HCT116 (cell line): Measurements from ENCODE around the gene EBI3. TPM values are rescaled to one million over a fixed set of nuclear protein-coding genes. Genes with fewer than 3 reads are reported as not detected.

Experiments
- ATAC-seq: fragments of 200-7000 bp; cut with Tn5 transposase; 2 replicates; pipeline ENCODE4 v1.9.1; 2020; ENCODE audit warnings: mild to moderate bottlenecking, moderate library complexity
- BruUV-seq: library from RNA; stranded (reverse); fragments of 400-500 nt; replicated peaks from 2 replicates; lab custom pipeline; 2021; lab: Mats Ljungman, UMichigan
- CTCF ChIA-PET: fragments of 300-600 bp; sonication (Branson Sonifier 250); formaldehyde crosslinking; loops from one replicate; lab custom pipeline; 2021; ENCODE audit warnings: antibody characterized with exemption; lab: Charles Lee
- POLR2A ChIA-PET: fragments of 300-600, 350-600 bp; sonication (Branson Sonifier 250); formaldehyde crosslinking; loops from one replicate; lab custom pipeline; 2021; ENCODE audit warnings: antibody characterized with exemption; lab: Charles Lee
- RAD21 ChIA-PET, 2 experiments: fragments of 300-600 bp; sonication (Branson Sonifier 250); formaldehyde crosslinking; loops; one replicate each; lab custom pipeline; 2023; ENCODE audit warnings: low total read pairs in 2 of 2; ENCODE audit not compliant: uncharacterized antibody in 2 of 2, unreplicated experiment in 2 of 2, low non-redundant PET in 1 of 2; lab: Charles Lee
- DNase-seq: peaks from one replicate; pipeline ENCODE4 v3.0.0-alpha.2; 2010; ENCODE audit warnings: low read depth, low spot score
- H2AFZ ChIP-seq: fragments of 200-600 bp; shearing (Covaris generic), sonication (generic); 2 replicates; pipeline ENCODE4 v1.6.1; 2017; ENCODE audit warnings: low read depth, mixed run types, mixed read lengths, antibody characterized with exemption, low read length; ENCODE audit not compliant: poor library complexity, severe bottlenecking
- H3K27ac ChIP-seq: 2 replicates; pipeline ENCODE4 v1.5.1; 2012; ENCODE audit warnings: low read depth, low read length
- H3K27me3 ChIP-seq: fragments of 200-600 bp; sonication (generic); 2 replicates; pipeline ENCODE4 v1.6.1; 2016; ENCODE audit warnings: mixed run types, low read length, mixed read lengths; ENCODE audit not compliant: insufficient read depth
- H3K36me3 ChIP-seq, 2 experiments: fragments of 200-500 bp in 1 of 2; fragments of 200-600 bp in 1 of 2; sonication (Bioruptor generic) in 1 of 2; sonication (generic) in 1 of 2; 2 replicates each; pipeline versions ENCODE4 v1.5.1 to v1.6.1; 2014 to 2016; ENCODE audit warnings: low read length in 2 of 2, inconsistent platforms in 1 of 2, mixed read lengths in 1 of 2, mixed run types in 1 of 2; ENCODE audit not compliant: insufficient read depth in 2 of 2, control insufficient read depth in 1 of 2
- H3K4me1 ChIP-seq, 2 experiments: fragments of 200-600 bp in 1 of 2; sonication (generic) in 1 of 2; 2 replicates each; pipeline versions ENCODE4 v1.5.1 to v1.6.1; 2012 to 2017; ENCODE audit warnings: low read length in 2 of 2, inconsistent platforms in 1 of 2, mild to moderate bottlenecking in 1 of 2, mixed read lengths in 1 of 2, mixed run types in 1 of 2, moderate library complexity in 1 of 2; ENCODE audit not compliant: insufficient read depth in 2 of 2, control insufficient read depth in 1 of 2
- H3K4me2 ChIP-seq: fragments of 200-600 bp; sonication (generic); 2 replicates; pipeline ENCODE4 v1.6.1; 2017; ENCODE audit warnings: mixed run types, low read length, mixed read lengths
- H3K4me3 ChIP-seq, 2 experiments: fragments of 200-600 bp in 1 of 2; sonication (generic) in 1 of 2; replicated peaks in 1 of 2; 2 replicates each; pipeline ENCODE4 v1.5.1; 2011 to 2016; ENCODE audit warnings: low read length in 2 of 2, control low read depth in 1 of 2, low read depth in 1 of 2, mild to moderate bottlenecking in 1 of 2, mixed read lengths in 1 of 2, mixed run types in 1 of 2
- H3K79me2 ChIP-seq: fragments of 200-600 bp; sonication (generic); 2 replicates; pipeline ENCODE4 v1.6.1; 2017; ENCODE audit warnings: mild to moderate bottlenecking, mixed run types, low read length, moderate library complexity, mixed read lengths; ENCODE audit not compliant: insufficient read depth
- H3K9ac ChIP-seq: fragments of 200-600 bp; sonication (generic); 2 replicates; pipeline ENCODE4 v1.6.1; 2016; ENCODE audit warnings: low read length, mixed read lengths
- H3K9me2 ChIP-seq: fragments of 200-600 bp; sonication (generic), shearing (Covaris generic); 2 replicates; pipeline ENCODE4 v1.6.1; 2017; ENCODE audit warnings: mixed run types, mild to moderate bottlenecking, moderate library complexity; ENCODE audit not compliant: insufficient read depth
- H3K9me3 ChIP-seq, 2 experiments: fragments of 200-500 bp in 1 of 2; fragments of 200-600 bp in 1 of 2; sonication (Bioruptor generic) in 1 of 2; sonication (generic) in 1 of 2; 2 replicates each; pipeline ENCODE4 v1.6.1; 2014 to 2017; ENCODE audit warnings: low read length in 2 of 2, mixed read lengths in 2 of 2, inconsistent platforms in 1 of 2, low read depth in 1 of 2, mild to moderate bottlenecking in 1 of 2, mixed run types in 1 of 2, moderate library complexity in 1 of 2; ENCODE audit not compliant: control insufficient read depth in 1 of 2, insufficient read depth in 1 of 2
- H4K20me1 ChIP-seq: fragments of 200-600 bp; sonication (generic), shearing (Covaris generic); 2 replicates; pipeline ENCODE4 v1.6.1; 2017; ENCODE audit warnings: mixed run types, mild to moderate bottlenecking, moderate library complexity; ENCODE audit not compliant: insufficient read depth
- CBX3 ChIP-seq: IDR thresholded peaks from 2 replicates; pipeline ENCODE4 v1.6.1; 2012; ENCODE audit warnings: low read depth
- CEBPB ChIP-seq: IDR thresholded peaks from 2 replicates; pipeline ENCODE4 v1.6.1; 2012; ENCODE audit warnings: low read depth
- EGR1 ChIP-seq: IDR thresholded peaks from 2 replicates; pipeline ENCODE4 v1.6.1; 2012; ENCODE audit warnings: low read depth
- ELF1 ChIP-seq: IDR thresholded peaks from 2 replicates; pipeline ENCODE4 v1.6.1; 2012; ENCODE audit warnings: low read depth, borderline replicate concordance
- FOSL1 ChIP-seq: IDR thresholded peaks from 2 replicates; pipeline ENCODE4 v1.6.1; 2012; ENCODE audit warnings: low read depth
- JUND ChIP-seq: IDR thresholded peaks from 2 replicates; pipeline ENCODE4 v1.6.1; 2012
- POLR2A ChIP-seq: IDR thresholded peaks from 2 replicates; pipeline ENCODE4 v1.7.0; 2011; ENCODE audit warnings: borderline replicate concordance; ENCODE audit not compliant: insufficient read depth, insufficient read length; ENCODE audit errors: extremely low read depth
- POLR2AphosphoS5 ChIP-seq: IDR thresholded peaks from 2 replicates; pipeline ENCODE4 v1.6.1; 2011; ENCODE audit warnings: mild to moderate bottlenecking, low read depth, low read length, moderate library complexity
- RAD21 ChIP-seq: IDR thresholded peaks from 2 replicates; pipeline ENCODE4 v1.6.1; 2012; ENCODE audit warnings: low read depth, mild to moderate bottlenecking
- SRF ChIP-seq: IDR thresholded peaks from 2 replicates; pipeline ENCODE4 v1.6.1; 2012; ENCODE audit warnings: low read depth
- TCF7L2 ChIP-seq: IDR thresholded peaks from 2 replicates; pipeline ENCODE4 v1.7.0; 2011; ENCODE audit warnings: borderline replicate concordance, inconsistent platforms; ENCODE audit not compliant: insufficient read depth, insufficient read length; ENCODE audit errors: extremely low read depth
- ZFX ChIP-seq: fragments of 450-650 bp; IDR thresholded peaks from 2 replicates; pipeline ENCODE4 v1.6.1; 2017
- intact Hi-C: fragments of 100-400 bp; cut with micrococcal nuclease; formaldehyde crosslinking; loops from 2 replicates; pipeline ENCODE4 v1.10.0; 2022
- total RNA-seq: library from RNA; stranded (reverse); gene quantifications from one replicate; pipeline ENCODE4 v1.2.1, GENCODE V29; 2021; ENCODE audit not compliant: unreplicated experiment
- TF ChIP-seq, protein P1 (sequence below): IDR thresholded peaks from 2 replicates; pipeline ENCODE4 v1.6.1; 2012
- TF ChIP-seq, protein P2 (sequence below): IDR thresholded peaks from 2 replicates; pipeline ENCODE4 v1.6.1; 2011; ENCODE audit warnings: mild to moderate bottlenecking, low read length, moderate library complexity; ENCODE audit not compliant: insufficient replicate concordance; ENCODE audit errors: extremely low read depth
- TF ChIP-seq, protein P3 (sequence below), 3 experiments: fragments of 200-600 bp in 1 of 3; sonication (generic) in 1 of 3; IDR thresholded peaks in 2 of 3; conservative IDR thresholded peaks in 1 of 3; 2 replicates each; pipeline ENCODE4 v1.5.1; 2012 to 2017; ENCODE audit warnings: low read depth in 2 of 3, low read length in 2 of 3, antibody characterized with exemption in 1 of 3, borderline replicate concordance in 1 of 3, control low read depth in 1 of 3, mild to moderate bottlenecking in 1 of 3, mixed read lengths in 1 of 3, mixed run types in 1 of 3, moderate library complexity in 1 of 3; ENCODE audit not compliant: insufficient read depth in 1 of 3

Gene EBI3
- total RNA-seq, 1 experiment from 2014 or later: 1.2 TPM

DNA sequence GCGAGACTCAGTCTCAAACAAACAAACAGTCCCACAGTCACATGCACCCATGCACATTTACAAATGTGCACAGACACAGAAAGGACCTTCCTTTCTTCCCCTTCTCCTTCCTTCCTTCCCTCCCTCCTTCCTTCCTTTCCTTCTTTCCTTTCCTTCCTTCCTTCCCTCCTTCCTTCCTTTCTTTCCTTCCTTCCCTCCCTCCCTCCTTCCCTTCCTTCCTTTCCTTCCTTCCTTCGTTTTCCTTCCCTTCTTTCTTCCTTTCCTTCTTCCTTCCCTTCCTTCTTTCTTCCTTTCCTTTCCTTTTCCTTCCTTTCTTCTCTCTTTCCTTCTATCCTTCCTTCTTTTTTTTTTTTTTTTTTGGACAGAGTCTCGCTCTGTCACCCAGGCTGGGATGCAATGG is 16.2 kb upstream of the EBI3 start:
- H3K4me2 ChIP-seq: no peak overlapping the region
- H3K4me3 ChIP-seq: no peak overlapping the region
- no TSS peak for BruUV-seq

More for the DNA sequence above, 16.2 kb upstream of the EBI3 start:
- ATAC-seq: no peak
- TF ChIP-seq POLR2A: no peak
- TF ChIP-seq, protein P1, sequence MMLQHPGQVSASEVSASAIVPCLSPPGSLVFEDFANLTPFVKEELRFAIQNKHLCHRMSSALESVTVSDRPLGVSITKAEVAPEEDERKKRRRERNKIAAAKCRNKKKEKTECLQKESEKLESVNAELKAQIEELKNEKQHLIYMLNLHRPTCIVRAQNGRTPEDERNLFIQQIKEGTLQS: no peak
- TF ChIP-seq TCF7L2: no peak
- no peak for TF ChIP-seq EGR1
- TF ChIP-seq ZFX: no peak
- no peak for TF ChIP-seq ELF1
- TF ChIP-seq JUND: no peak
- TF ChIP-seq SRF: no peak
- TF ChIP-seq POLR2AphosphoS5: no peak
- TF ChIP-seq CEBPB: no peak
- TF ChIP-seq, protein P2, sequence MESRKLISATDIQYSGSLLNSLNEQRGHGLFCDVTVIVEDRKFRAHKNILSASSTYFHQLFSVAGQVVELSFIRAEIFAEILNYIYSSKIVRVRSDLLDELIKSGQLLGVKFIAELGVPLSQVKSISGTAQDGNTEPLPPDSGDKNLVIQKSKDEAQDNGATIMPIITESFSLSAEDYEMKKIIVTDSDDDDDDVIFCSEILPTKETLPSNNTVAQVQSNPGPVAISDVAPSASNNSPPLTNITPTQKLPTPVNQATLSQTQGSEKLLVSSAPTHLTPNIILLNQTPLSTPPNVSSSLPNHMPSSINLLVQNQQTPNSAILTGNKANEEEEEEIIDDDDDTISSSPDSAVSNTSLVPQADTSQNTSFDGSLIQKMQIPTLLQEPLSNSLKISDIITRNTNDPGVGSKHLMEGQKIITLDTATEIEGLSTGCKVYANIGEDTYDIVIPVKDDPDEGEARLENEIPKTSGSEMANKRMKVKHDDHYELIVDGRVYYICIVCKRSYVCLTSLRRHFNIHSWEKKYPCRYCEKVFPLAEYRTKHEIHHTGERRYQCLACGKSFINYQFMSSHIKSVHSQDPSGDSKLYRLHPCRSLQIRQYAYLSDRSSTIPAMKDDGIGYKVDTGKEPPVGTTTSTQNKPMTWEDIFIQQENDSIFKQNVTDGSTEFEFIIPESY: no peak
- TF ChIP-seq, protein P3, sequence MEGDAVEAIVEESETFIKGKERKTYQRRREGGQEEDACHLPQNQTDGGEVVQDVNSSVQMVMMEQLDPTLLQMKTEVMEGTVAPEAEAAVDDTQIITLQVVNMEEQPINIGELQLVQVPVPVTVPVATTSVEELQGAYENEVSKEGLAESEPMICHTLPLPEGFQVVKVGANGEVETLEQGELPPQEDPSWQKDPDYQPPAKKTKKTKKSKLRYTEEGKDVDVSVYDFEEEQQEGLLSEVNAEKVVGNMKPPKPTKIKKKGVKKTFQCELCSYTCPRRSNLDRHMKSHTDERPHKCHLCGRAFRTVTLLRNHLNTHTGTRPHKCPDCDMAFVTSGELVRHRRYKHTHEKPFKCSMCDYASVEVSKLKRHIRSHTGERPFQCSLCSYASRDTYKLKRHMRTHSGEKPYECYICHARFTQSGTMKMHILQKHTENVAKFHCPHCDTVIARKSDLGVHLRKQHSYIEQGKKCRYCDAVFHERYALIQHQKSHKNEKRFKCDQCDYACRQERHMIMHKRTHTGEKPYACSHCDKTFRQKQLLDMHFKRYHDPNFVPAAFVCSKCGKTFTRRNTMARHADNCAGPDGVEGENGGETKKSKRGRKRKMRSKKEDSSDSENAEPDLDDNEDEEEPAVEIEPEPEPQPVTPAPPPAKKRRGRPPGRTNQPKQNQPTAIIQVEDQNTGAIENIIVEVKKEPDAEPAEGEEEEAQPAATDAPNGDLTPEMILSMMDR (IDR thresholded peaks at IDR 0.05 in 2 of 3, conservative IDR thresholded peaks at IDR 0.05 in 1 of 3; ENCODE audit: borderline replicate concordance in 1 of 3, insufficient read depth in 1 of 3, low read depth in 2 of 3, low read length in 2 of 3): no peak
- TF ChIP-seq FOSL1: no peak
- TF ChIP-seq RAD21: no peak
- no peak for TF ChIP-seq CBX3
- no peaks in the 10 kb centered on the region for H4K20me1 ChIP-seq
- no peaks in the 10 kb centered on the region for H3K9me2 ChIP-seq
- no peak overlapping the region for H3K9ac ChIP-seq
- H2AFZ ChIP-seq: no peak overlapping the region
- no peaks in the 10 kb centered on the region for H3K79me2 ChIP-seq
- peaks cover 9 to 16% of the 10 kb centered on the region in 2 experiments for H3K4me1 ChIP-seq
- no peaks in the 10 kb centered on the region; a peak in 1 of 4 replicates for H3K9me3 ChIP-seq
- ChIA-PET RAD21 (no interaction called here), POLR2A (no interaction called here), CTCF (interaction anchor here (0.9 kb wide), 1 partner anchor 13 kb away, joined by 3 read pairs; no protein-coding TSS in a partner anchor)
- no peaks in the 10 kb centered on the region for H3K36me3 ChIP-seq
- H3K27ac ChIP-seq: no peak overlapping the region
- no peak for DNase-seq
- no peaks in the 10 kb centered on the region for H3K27me3 ChIP-seq
- intact Hi-C loops: no loop called here
